ENCODE data around the gene KIF24.

KIF24 gene

DNA sequence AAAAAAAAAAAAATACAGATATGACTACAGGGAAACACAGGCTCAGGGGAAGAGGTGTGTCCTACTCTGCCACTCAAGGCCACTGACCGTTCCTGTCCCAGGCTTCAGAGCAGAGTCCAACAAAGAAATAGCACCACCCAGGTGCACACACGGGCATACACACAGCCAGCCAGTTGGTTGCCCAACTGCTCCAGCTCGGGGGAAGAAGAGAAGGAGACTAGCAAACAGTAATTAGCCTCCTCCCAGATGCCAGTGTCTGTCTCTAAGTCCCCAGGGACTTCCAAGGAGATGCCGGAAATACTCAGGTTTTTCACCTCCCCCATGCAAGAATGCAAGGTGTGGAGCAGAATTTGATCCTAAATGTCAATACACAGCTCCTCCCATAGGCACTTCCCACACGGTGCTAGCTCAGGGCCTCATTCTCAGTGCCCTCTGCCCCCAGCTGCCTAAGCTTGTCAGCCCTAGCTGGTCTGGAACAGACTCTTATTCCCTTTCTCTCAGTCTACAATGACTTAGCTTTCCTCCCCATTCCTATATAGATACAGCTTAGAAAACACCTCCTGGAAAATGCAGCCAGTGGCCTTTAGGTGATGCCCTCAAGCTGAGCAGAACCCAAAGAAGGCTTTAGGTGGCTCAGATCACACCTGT, 46.0 kb upstream of the KIF24 start:
- no peak overlapping the region for H3K4me3 ChIP-seq (ENCODE audit: low read depth, low read length)
- no peak for DNase-seq (ENCODE audit: low read depth)
- TF ChIP-seq, protein P1, sequence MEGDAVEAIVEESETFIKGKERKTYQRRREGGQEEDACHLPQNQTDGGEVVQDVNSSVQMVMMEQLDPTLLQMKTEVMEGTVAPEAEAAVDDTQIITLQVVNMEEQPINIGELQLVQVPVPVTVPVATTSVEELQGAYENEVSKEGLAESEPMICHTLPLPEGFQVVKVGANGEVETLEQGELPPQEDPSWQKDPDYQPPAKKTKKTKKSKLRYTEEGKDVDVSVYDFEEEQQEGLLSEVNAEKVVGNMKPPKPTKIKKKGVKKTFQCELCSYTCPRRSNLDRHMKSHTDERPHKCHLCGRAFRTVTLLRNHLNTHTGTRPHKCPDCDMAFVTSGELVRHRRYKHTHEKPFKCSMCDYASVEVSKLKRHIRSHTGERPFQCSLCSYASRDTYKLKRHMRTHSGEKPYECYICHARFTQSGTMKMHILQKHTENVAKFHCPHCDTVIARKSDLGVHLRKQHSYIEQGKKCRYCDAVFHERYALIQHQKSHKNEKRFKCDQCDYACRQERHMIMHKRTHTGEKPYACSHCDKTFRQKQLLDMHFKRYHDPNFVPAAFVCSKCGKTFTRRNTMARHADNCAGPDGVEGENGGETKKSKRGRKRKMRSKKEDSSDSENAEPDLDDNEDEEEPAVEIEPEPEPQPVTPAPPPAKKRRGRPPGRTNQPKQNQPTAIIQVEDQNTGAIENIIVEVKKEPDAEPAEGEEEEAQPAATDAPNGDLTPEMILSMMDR (IDR thresholded peaks at IDR 0.05; ENCODE audit: control insufficient read depth, extremely low read depth, insufficient read depth), result no peak

DNA sequence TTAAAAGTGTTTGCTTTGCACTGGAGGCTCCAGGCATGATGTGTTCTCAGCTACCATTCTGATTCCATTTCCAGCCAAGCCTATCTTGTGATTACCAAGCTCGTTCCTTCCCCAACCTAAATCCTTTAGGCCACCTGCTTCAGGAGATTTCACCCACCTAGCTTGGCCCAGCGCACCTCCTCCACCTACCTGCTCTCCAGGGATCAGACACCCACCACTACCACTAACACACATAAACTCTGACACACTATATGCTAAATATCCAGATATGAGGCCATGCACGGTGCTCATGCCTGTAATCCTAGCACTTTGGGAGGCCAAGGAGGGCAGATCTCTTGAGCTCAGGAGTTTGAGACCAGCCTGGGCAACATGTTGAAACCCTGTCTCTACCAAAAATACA, 45.3 kb upstream of the KIF24 start:
- no peak overlapping the region for H3K4me3 ChIP-seq (ENCODE audit: low read depth, low read length)
- no peak for DNase-seq (ENCODE audit: low read depth)
- TF ChIP-seq, protein P1 (IDR thresholded peaks at IDR 0.05; ENCODE audit: control insufficient read depth, extremely low read depth, insufficient read depth), result no peak

DNA sequence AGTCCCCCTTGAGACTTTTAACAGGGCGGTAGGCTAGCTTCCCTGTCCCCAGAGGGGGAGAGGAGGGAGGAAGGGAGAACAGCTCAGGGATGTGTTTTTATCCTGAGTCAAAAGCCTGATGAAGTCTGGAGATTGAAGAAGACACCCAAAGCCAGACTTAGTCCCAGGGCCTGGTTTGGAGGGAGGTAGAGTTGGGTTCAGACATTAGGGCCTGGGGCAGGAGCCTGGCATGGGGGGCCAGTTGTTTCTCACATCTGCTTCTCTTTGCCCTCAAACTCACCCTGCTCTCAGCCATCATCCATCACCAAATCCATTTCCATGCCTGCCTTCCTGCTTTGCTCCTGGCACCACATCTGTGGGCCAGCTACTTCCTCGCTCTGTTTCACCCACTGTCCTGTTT, 44.7 kb upstream of the KIF24 start:
- TF ChIP-seq, protein P1 (IDR thresholded peaks at IDR 0.05; ENCODE audit: control insufficient read depth, extremely low read depth, insufficient read depth), result no peak
- no peak for DNase-seq (ENCODE audit: low read depth)
- H3K4me3 ChIP-seq (ENCODE audit: low read depth, low read length), result no peak overlapping the region

DNA sequence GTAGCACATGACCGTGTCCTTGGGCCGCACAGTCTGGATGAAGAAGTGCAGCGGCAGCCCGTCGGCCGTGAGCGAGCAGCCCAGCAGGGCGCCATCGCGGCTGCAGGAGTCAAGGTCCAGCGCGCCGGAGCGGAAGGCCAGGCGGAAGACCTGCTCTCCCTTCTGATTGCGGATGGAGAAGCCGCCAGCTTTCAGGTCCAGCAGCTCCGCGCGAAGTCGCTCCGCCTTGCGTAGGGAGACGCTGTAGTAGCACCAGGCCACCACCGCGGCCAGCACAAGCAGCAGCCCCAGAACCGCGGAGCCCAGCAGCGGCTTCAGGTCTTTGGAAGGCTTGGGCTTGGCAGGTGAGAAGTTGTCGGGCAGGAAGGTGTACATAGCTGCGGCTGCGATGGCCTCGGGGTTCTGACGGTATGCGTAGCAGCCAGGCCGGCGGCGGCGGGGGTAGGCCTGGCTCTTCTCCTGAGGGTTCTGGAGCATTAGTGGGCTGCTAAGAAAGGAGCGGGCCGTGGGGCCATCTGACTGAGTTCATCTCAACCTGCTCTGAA, 43.5 kb upstream of the KIF24 start:
- TF ChIP-seq, protein P1 (IDR thresholded peaks at IDR 0.05; ENCODE audit: control insufficient read depth, extremely low read depth, insufficient read depth), result no peak
- H3K4me3 ChIP-seq (ENCODE audit: low read depth, low read length), result no peak overlapping the region
- no peak for DNase-seq (ENCODE audit: low read depth)

DNA sequence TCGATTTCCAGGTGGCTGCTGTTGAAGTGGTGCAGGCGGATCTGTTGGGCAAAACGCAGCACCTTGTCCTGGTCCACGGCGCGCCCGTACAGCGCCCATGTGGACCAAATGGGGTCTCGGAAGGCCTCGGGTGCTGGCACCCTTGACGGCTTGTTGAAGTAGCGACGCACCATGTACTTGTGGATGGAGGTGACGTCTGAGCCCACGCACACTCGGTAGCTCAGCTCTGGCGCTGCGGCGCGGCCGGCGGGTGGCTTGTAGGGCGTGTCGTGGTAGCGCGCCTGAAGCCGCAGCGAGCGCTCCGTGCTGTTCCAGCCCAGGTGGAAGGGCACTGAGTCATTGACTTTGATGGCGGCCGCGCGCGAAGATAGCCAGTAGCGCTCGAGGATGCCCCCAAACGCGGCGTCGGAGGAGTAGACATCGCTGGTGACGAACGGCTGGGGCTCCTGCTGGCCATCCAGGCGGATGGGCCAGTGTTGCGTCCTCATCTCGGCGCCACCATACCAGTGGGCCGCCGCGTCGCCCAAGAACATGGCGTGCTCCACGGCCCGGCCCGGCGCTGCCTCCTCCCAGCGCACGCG, 42.9 kb upstream of the KIF24 start:
- H3K4me3 ChIP-seq (ENCODE audit: low read depth, low read length), result no peak overlapping the region
- TF ChIP-seq, protein P1 (IDR thresholded peaks at IDR 0.05; ENCODE audit: control insufficient read depth, extremely low read depth, insufficient read depth), result no peak
- no peak for DNase-seq (ENCODE audit: low read depth)

DNA sequence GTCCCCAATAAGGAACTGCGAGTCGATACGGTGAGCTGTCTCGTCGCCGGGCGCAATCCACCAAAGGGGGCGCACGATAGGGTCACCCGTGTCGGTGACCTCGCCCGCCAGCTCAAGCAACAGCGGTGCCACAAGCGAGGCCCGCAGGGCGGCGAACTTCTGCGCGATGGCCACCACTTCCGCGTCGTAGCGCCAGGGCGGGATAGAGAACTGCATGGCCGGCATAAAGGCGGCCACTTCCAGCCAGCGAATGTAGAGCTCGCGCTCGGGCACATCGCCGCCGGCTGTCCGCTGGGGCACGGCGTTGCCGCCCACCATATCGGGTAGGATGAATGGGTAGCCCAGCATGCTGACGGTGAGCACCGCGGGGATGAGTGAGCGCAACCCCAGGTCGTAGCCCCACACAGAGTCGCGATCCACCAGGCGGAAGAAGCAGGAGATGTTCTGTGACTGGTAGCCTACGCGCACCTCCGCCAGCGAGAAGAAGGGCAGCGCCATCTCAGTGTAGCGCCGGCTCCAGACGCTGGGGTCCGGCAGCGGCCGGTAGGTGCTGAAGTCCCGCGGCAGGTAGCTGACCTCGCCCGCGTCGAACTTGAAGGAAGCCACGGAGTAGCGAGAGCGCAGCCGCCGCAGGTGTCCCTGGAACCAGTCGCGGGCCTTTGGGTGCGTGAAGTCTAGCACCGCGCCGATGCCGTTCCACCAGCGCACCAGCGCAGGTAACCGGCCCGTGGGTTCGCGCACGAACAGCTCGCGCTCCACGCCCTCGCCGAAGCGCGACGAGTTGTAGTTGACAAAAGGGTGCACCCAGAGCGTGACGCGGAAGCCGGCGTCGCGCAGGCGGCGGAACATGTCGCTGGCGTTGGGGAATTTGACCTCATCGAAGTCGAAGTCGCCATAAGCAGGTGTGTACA, 42.2 kb upstream of the KIF24 start:
- DNase-seq (ENCODE audit: low read depth), result no peak
- no peak overlapping the region for H3K4me3 ChIP-seq (ENCODE audit: low read depth, low read length)
- TF ChIP-seq, protein P1 (IDR thresholded peaks at IDR 0.05; ENCODE audit: control insufficient read depth, extremely low read depth, insufficient read depth), result no peak
